Testis (tissue), 3 donors: ENCODE results near the gene KCTD20. TPM values are rescaled to one million over a fixed set of nuclear protein-coding genes. Genes with fewer than 3 reads are reported as not detected.

ENCODE experiments used
- DNase-seq: peaks from one replicate; pipeline ENCODE4 v3.0.0-alpha.2; 2019
- H3K27ac ChIP-seq, 2 donors: fragments of 200-600 bp; sonication (generic); one replicate each; pipeline ENCODE4 v1.5.1; 2019
- H3K27me3 ChIP-seq: fragments of 200-600 bp; sonication (generic); one replicate; pipeline ENCODE4 v1.5.1; 2019
- H3K36me3 ChIP-seq: fragments of 200-600 bp; sonication (generic); one replicate; pipeline ENCODE4 v1.5.1; 2017; ENCODE audit warnings: low read depth; ENCODE audit errors: missing control alignments
- H3K4me1 ChIP-seq: fragments of 200-600 bp; sonication (generic); one replicate; pipeline ENCODE4 v1.5.1; 2019
- H3K4me3 ChIP-seq, 2 donors: fragments of 200-600 bp; sonication (generic); one replicate each; pipeline ENCODE4 v1.5.1; 2017 to 2019
- H3K9me3 ChIP-seq: fragments of 200-600 bp; sonication (generic); one replicate; pipeline ENCODE4 v1.5.1; 2017
- CTCF ChIP-seq, 3 experiments: fragments of 450-650 bp in 2 of 3; fragments of 200-600 bp in 1 of 3; sonication (generic) in 1 of 3; IDR thresholded peaks; one replicate each; pipeline ENCODE4 v1.5.1; 2016 to 2019; ENCODE audit warnings: antibody characterized with exemption in 3 of 3, mild to moderate bottlenecking in 2 of 3, moderate library complexity in 1 of 3
- POLR2A ChIP-seq: fragments of 450-650 bp; IDR thresholded peaks from one replicate; pipeline ENCODE4 v1.6.1; 2017; ENCODE audit warnings: antibody characterized with exemption, mild to moderate bottlenecking, moderate library complexity
- WGBS, 2 donors: methylation state at CpG; one replicate each; pipeline ENCODE4 v1.1.5; 2018; 5-methylcytosine and 5-hydroxymethylcytosine counted together
- intact Hi-C: fragments of 100-400 bp; cut with DNase I; formaldehyde crosslinking; loops from one replicate; pipeline ENCODE4 v1.15.1; 2023; ENCODE audit warnings: low total_unique reads
- polyA plus RNA-seq: library from polyadenylated mRNA; stranded (reverse); fragments of 350-450 nt; fragmentation: Illumina TruSeq; extraction: RNeasy Lipid Tissue Mini Kit (QIAGEN cat#74804); gene quantifications from one replicate; pipeline ENCODE4 v1.2.3, GENCODE V29; 2014; ENCODE audit warnings: low read depth, low replicate concordance; ENCODE audit not compliant: insufficient read depth
- total RNA-seq, 2 donors: library from RNA; depleted of rRNA; stranded (reverse); fragments of >200 nt; gene quantifications; one replicate each; pipeline ENCODE4 v1.2.3, GENCODE V29; 2016

KCTD20 gene
- total and polyA plus RNA-seq, 3 donors from 2014 or later, result 21.8 to 35.5 (median 31.5) TPM

GRCh38 chr6:36489426-36489825 lies 46.6 kb downstream of the KCTD20 start:
- H3K36me3 ChIP-seq, result no peaks in the 10 kb centered on the region
- no peak overlapping the region for H3K4me3 ChIP-seq
- TF ChIP-seq POLR2A (no peak), CTCF (IDR thresholded peaks at IDR 0.05) (no peak)
- intact Hi-C loops, result no loop called here
- DNase-seq, result no peak
- WGBS, 2 donors, result 88 to 89% methylated on average over 4 of the region's 4 CpGs
- H3K4me1 ChIP-seq, result no peaks in the 10 kb centered on the region
- no peak overlapping the region for H3K27ac ChIP-seq
- no peaks in the 10 kb centered on the region for H3K9me3 ChIP-seq
- no peaks in the 10 kb centered on the region for H3K27me3 ChIP-seq

GRCh38 chr6:36491378-36491965 lies 48.7 kb downstream of the KCTD20 start:
- intact Hi-C loops, result no loop called here
- TF ChIP-seq POLR2A, result no peak
- TF ChIP-seq CTCF (IDR thresholded peaks at IDR 0.05), result no peak

GRCh38 chr6:36492092-36492491 lies 49.3 kb downstream of the KCTD20 start:
- Histone ChIP-seq H3K27ac (no peak overlapping the region), H3K36me3 (no peaks in the 10 kb centered on the region), H3K9me3 (no peaks in the 10 kb centered on the region), H3K27me3 (no peaks in the 10 kb centered on the region), H3K4me3 (no peak overlapping the region), H3K4me1 (no peaks in the 10 kb centered on the region)
- intact Hi-C loops, result no loop called here
- TF ChIP-seq CTCF (IDR thresholded peaks at IDR 0.05), result no peak
- no peak for DNase-seq
- 87 to 88% methylated on average over 4 of the region's 4 CpGs for WGBS, 2 donors

More at GRCh38 chr6:36491378-36491965, 48.7 kb downstream of the KCTD20 start:
- no peaks in the 10 kb centered on the region for H3K9me3 ChIP-seq
- H3K27me3 ChIP-seq, result no peaks in the 10 kb centered on the region
- 88% methylated on average over 7 of the region's 7 CpGs for WGBS, 2 donors
- H3K4me1 ChIP-seq, result no peaks in the 10 kb centered on the region
- no peak for DNase-seq
- no peak overlapping the region for H3K27ac ChIP-seq
- no peak overlapping the region for H3K4me3 ChIP-seq
- no peaks in the 10 kb centered on the region for H3K36me3 ChIP-seq

GRCh38 chr6:36492621-36493020 lies 49.8 kb downstream of the KCTD20 start:
- no peak for TF ChIP-seq CTCF (IDR thresholded peaks at IDR 0.05)
- TF ChIP-seq POLR2A, result no peak
- Histone ChIP-seq H3K36me3 (no peaks in the 10 kb centered on the region), H3K4me1 (no peaks in the 10 kb centered on the region), H3K27ac (no peak overlapping the region), H3K9me3 (no peaks in the 10 kb centered on the region), H3K4me3 (no peak overlapping the region), H3K27me3 (no peaks in the 10 kb centered on the region)
- WGBS, 2 donors, result 97 to 100% methylated on average over 1 of the region's 1 CpG
- intact Hi-C loops, result no loop called here
- DNase-seq, result no peak

- no peaks in the 10 kb centered on the region for H3K9me3 ChIP-seq
- WGBS, 2 donors, result 82 to 84% methylated on average over 6 of the region's 6 CpGs
- no peaks in the 10 kb centered on the region for H3K27me3 ChIP-seq
- H3K4me3 ChIP-seq, result no peak overlapping the region
- no peak for DNase-seq
- H3K36me3 ChIP-seq, result no peaks in the 10 kb centered on the region
- no peaks in the 10 kb centered on the region for H3K4me1 ChIP-seq
- intact Hi-C loops, result no loop called here
- no peak overlapping the region for H3K27ac ChIP-seq
- TF ChIP-seq POLR2A, result no peak
- no peak for TF ChIP-seq CTCF (IDR thresholded peaks at IDR 0.05)
Observed at GRCh38 chr6:36493319-36493718, 50.5 kb downstream of the KCTD20 start.
